GM21737 (cell line): ENCODE results near the gene MRPS27.

ENCODE experiments used
- ATAC-seq: cut with Tn5 transposase; IDR thresholded peaks from one replicate; pipeline ENCODE4 v1.9.1; 2021; ENCODE audit warnings: mild to moderate bottlenecking, moderate library complexity; ENCODE audit not compliant: unreplicated experiment

The MRPS27 gene

DNA sequence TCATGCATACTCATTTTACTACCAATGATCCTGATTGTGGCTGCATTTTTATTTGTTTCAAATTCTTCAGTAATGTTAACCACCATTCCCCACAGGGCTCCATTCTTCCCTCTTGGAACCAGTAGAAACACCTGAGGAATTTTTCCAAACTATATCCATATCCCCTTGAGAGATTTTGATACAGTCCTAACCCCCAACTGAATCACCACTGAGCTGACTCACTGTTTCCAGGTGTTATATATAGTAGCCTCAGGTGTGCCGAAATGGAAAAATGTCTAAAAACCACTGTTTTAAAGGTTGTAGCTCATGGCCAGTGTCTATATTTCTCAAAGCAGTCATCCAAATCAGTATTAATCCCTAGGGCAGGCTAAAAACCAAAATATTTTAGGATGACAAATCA, 85.2 kb downstream of the MRPS27 start:
- ATAC-seq, result no peak

DNA sequence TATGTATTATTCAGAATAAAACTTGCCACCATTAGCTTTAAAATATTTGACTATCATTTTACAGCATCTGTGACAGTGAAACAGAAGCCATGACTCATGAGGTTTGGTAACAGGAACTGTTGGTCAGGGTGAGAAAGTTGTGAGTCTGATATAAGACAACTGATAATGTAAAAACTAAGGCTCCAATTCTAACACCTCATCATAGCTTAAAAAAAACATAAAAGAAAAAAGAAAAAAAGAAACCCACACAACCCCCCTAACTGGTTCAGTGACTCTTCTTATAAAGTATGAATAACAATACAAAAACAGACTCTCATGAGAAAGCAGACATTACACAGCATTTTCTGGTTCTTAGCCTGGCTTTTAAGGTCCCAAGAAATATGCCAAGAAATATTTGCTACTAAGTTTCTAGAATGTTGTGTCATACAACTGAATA, 85.8 kb downstream of the MRPS27 start:
- peak; percentile 89 for ATAC-seq

DNA sequence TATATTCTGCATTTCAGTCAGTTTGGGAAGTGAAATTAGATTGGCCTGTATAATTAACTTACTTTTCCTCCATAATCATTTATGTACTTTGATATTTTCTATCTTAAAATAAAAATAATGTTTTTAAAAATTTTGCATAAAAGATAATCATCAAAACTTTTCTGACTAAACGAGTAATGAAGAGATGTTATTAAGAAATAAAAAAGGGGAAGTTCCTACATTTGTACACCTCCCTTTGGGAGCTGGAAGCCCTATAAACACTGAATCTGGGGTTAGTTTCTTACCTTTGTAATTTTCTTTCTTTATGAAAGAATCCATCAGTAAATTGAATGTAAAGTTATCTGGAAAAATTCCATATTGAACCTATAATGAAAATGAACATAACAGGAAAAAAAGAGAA, 86.2 kb downstream of the MRPS27 start:
- ATAC-seq, result no peak

DNA sequence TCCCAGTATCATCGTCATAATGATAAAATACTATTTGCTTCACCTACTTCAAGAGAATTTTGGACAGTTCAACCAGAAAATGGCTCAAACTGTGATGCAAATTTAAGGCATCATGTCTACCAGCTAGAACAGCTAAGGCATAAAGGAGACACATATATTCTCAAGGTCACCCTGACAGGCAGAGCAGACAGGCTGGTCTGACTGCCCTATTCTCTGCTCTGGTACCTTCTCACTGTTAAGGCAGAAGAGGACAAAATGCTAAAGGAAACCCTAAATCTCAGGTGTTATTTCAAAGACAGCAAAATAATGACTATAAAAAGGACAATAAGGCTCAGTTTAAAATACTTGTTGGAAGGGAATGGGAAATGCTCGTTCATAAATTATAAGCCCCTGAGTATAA, 87.2 kb downstream of the MRPS27 start:
- ATAC-seq, result no peak

DNA sequence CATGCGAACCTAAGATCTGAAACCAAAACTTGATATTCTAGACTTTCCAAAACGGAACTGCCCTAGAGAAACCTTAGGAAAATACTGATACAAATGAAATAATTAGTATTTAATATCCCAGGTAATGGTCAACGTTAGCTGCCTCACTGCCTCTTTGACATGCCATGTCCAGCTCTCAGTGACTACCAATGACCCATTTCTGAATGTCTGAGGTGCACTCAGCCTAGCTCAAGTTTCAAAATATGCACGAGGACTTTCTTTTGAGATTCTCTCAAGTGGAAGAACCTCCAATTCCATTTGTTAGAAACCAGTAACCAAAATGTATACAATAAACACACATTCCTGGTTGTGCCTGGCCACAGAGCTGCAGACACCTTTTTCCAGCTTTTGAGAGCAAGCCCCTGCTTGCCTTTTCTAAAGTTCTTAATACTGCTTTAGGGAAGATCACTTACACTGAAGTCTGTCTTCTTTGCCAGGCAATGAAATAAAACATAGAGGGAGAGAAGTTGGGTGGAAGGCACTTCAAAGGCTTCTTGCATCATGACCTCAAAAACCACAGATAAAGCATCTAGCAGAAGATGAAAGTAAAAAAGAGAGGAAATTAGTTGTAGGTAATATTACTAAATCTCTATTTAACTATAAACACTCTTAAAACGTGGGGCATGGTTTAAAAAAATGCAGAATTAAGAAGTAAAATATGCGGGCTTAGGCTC, 87.9 kb downstream of the MRPS27 start:
- ATAC-seq, result no peak

DNA sequence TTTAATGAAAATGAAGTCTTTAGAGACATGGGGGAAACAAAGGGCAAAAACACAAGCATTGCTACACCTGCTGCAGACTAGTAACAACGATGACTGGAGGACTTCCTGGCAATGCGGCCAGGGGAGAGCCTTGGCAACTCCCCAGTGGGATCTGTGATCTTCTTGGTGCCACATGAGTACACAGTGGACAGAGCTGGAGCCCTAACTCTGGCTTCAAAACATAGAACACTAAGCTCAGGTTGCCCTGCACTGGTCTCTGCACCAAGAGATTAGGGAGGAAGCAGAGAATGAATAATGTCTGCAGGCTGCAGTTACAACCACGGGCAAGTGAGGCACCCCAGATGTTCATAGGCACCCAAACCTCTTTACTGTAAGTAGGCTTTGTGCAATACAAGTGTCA, 91.1 kb downstream of the MRPS27 start:
- ATAC-seq, result no peak

DNA sequence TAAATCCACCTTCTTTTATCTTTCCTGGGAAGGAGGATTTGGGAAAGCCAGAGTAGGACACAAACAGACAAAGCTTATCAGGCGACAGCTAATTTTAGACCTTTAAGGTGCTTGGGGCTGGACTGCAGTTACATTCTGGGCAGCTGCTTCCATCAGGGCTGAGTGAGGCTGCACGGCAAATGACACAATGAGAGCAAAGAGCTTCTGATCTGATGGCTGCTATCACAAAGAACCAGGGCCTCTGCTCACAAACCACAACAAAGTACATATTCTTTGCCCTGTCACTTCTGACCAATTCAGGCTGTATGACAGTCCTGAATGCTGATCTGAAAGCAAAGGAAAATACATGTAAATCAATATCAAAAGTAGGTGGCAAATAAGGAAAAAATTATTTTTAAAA, 93.1 kb downstream of the MRPS27 start:
- ATAC-seq, result no peak

DNA sequence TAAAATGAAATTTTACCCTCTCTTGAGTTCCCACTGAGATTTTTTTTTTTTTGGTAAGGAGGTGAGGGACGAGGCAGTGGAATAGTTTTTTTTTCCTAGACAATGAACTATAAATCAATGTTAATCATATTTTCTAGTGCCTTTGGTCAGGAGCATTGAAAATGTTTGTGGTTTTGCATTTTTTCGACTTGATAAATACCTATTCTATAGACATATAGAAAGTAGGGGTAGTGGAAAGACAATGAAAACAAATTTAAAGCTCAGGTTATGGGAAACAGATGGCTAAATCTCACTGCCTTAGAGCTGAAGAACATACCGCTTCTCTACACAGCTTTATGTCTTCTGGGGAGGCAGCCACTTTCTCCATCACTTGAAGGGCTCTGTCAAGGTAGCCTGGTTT, 94.3 kb downstream of the MRPS27 start:
- ATAC-seq, result no peak

DNA sequence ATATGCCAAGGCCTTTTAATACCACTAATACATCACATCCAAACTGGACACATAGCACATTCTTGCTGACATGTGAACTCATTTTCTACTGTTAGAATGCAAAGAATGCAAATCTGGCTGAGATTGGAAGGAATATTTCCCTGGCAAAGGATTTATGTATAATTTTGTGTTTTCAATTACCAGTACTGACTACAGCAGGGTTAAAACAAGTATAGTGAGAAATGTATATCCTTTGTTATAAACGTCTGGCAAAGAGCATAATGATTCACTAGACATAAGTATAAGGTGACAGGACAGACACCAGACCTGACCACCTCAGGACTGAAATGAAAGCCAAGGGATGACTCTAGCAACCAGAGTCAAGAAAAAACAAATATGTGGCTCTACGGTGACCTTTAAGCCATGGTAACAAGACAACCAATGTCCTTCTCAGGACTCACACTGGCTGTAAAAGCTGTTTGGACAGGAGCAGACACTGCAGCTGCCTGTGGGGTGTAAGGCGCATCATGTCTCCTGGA, 95.0 kb downstream of the MRPS27 start:
- ATAC-seq, result no peak

DNA sequence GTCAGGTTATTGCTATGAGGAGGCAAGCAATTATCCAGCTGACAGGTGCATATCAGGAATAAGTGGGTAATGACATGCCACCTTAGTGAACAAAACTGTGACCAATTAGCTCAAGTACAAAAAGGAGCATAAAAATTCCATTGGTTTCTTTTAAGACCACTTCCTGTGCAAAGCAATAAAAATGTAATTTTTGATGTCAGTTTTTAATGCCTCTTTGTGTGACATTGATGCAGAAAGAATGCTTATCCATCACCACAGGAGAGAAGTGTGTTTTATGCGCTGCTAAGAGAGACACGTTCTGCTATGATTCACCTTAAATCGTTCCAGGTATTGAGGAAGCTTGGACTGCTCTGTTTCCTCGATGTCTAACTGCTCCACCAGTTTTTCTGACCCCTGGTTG, 96.7 kb downstream of the MRPS27 start:
- no peak for ATAC-seq

DNA sequence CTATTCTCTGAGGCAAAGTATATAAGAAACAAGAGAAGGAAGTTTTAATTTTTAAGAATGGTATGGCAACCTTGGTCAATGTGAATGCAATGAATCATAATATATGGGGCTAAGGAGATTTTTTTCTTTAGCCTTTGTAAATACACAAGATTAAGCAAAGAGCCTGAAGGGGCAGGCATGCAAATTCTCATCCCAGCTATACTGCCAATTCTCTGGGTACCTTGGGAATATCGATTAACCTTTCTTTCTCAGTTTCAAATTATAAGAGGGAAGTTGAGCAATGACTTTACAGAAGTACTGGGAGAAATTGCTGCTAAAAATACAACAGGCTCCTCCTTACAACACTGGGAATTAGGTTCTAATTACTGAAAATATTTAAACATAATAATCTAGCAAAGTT, 97.5 kb downstream of the MRPS27 start:
- ATAC-seq, result no peak

DNA sequence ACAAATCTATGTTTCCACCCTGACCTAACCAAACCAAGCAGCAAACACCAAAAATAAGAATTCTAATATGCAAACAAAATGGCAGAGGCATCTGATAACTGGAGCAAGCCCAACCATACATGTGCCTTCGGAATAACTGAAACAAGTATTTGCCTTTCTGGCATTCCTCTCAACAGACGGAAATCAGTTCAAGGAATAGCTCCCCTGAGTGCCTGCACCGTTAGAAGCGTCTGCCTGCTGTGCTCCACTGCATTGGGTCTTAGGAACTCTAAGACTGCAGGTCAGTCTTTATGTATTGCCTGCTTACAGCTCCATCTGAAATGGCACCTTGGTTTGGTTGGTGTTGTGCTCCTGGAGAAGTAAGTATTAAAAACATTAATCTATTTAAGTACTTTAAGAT, 98.5 kb downstream of the MRPS27 start:
- ATAC-seq, result no peak

DNA sequence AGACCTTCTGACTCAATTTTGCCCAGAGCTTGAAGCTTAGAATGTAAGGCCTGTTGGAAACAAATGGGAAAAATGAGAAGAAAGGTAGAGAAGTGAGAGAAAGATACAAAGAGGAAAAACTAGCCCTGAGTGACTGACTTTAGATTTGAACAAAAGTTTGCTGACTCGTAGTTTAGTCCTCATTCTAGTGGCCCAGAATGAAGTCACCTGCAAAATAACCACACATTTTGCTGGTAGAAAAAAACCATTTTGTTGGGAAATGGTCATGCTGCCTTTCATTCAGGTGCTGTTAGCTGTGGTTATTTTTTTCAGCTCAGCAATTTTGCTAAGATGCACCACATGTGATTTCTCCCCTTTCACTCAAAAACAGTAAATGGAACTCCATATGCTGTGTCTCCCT, 98.9 kb downstream of the MRPS27 start:
- no peak for ATAC-seq

DNA sequence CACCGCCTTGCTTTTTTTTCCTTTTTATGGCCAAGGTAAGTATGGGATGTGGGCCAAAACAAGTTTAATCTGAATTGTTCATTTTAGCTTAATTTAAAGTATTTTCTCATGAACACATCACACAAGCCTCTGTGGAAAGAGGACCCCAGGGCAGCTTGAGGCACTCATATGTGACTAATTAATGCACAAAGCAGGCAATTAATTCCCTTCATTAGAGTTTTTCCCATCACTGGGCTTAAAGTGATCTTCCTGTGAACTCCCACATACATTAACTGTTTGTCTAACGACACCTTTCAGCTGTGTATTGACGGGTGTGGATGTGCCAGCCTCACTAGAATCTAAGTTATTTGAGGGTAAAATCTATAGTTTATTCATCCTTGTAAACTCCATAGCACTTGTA, 103.3 kb downstream of the MRPS27 start:
- no peak for ATAC-seq

DNA sequence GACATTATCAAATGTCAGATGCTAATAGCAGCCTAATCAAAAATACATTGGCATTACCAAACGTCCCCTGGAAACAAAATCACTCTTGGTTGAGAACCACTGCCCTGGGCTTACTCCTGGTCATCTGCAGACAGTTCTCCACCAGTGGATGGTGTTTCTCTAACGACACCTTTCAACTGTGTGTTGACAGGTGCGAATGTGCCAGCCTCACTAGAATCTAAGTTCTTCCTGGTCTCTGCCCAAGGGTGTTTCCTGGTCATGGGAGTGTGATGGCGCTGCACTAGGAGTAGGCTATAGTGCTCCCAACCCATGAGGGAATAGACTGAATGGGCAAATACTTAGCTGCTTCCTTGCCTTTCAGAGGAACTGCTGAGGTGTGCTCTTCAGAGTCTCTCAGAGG, 105.9 kb downstream of the MRPS27 start:
- ATAC-seq, result no peak

DNA sequence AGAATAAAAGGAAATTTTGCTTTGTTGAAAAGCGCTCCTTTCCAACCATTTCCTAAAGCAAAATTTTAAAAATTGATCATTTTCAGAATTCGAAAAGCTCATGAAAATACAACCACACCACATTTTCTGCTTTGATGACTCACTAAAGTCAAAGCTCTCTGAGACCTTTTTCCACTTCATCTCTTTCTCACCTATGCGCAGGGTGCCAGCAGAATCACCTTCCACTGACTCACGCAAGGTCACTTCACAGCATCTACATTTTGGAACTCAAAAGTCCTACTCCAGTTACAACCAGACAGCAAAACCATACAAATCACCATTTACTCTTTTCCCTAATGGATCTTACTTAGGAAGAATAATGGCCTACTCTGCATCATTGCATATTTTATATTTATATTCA, 106.6 kb downstream of the MRPS27 start:
- ATAC-seq, result no peak

DNA sequence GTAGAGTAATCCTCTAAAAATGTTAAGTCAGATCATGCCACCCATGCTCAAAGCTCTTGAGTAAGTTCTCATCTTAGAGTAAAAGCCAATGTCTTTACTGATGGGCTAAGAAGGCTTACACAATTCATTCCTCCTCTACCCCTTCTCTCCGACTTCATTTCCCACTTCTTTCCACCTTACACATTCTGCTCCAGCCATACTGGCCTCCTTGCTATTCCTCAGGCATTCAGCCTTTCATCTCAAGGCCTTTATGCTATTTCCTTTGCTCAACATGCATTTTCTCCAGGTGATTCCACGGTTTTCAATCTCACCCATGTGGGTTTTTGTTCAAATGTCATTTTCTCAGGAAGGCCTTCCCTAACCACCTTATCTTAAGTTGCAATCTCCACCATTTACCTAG, 107.9 kb downstream of the MRPS27 start:
- ATAC-seq, result no peak

DNA sequence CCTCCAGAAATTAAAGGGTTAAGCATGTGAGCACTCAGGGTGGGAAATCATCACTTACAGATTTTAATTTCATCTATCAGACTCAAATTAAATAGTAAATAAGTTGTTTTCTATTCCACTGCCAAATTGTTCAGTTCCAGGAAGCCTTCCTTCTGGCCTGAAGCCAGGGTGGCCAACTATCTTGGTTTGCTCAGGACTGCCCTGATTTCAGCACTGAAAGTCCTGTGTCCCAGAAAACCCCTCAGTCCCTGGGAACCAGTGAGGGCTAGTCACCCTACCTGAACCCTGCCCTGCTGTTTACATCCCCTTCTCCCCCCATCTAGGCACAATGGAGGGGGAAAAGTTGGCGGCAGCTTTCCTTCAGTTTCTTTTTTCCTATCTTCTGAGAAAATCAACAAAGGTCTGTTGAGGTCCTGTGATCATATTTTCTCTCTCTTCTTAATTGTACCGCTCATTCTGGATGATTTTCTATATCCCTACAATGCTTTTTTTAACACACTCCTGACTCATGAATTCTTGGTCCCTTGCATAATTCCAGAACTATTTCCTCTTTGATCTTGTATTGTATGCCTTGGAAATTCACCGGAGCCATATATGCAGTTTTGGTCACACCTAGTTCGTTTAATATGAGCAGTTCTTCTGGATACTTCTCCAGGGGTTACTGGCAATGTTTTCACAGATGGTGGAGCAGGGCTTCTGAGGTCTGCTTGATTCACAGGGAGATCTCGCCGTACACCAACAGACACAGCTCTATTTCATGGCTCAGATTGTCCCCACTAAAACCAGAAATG, 109.0 kb downstream of the MRPS27 start:
- no peak for ATAC-seq

DNA sequence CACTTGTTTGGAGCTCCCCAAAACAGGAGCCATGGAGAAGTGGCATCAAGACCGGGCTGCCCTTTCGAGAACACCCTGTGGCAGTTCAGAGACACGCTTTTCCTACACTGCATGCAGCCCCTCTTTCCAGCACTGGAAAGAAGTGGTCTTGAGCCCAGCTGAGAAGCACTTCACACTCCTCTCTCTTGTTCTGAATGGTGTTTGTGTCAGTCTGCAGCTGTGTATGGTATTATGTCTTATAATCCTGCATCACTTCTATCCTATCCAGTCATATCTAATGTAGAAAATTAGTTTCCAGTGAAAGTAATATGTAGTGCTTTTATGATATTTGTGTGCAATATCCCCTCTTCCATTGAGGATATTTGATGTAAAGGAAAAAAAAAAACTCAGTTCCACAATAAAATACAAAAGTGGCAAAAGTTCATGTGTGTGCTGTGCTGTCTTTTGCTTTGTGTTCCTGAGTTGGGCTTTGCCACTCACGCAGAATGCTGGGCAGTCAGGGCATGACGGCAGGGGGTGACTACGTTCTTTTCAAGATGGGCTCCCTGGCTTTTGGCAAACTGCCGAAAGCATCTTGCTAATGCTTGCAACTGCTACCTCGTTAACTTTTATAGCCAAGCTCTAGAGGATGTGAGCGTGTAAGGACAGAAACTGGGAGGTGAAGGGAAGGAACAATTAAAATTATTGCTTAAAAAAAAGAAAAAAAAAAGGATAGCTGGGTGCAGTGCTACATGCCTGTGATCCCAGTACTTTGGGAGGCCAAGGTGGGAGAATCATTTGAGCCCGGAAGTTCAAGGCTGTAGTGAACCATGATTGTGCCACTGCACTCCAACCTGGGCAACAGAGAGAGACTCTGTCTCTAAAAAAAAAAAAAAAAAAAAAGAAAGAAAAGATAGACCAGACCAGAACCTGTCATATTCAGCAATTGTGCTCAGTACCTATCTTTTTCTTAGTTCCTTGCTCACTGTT, 110.6 kb downstream of the MRPS27 start:
- ATAC-seq, result no peak

DNA sequence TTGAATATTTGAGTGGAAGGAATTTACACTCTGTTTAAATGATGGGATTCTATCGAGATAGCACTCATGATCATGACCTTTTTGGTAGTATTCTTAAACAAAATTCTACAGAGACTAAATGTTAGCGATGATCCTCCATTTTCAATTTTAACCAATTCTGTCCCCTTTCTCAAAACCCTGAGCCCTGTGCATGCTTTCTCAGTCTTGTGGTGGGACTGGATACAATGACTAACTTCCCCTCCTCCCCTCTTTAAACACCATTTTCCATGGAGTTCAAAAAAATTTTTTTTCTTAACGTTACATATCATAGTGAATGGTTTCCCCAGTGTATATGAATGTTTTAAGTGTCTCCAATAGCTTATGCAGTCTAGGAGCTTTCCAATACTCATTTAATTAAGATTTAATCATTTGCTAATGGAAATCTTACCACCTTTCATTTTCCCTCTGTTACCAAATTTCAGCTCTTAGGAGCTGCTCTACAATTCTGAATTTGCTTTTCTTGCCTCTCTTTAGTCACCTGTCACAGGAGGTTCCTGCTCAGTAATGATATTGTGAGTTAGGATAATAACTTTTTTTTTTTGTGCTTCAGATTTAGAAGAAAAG, 111.6 kb downstream of the MRPS27 start:
- no peak for ATAC-seq

DNA sequence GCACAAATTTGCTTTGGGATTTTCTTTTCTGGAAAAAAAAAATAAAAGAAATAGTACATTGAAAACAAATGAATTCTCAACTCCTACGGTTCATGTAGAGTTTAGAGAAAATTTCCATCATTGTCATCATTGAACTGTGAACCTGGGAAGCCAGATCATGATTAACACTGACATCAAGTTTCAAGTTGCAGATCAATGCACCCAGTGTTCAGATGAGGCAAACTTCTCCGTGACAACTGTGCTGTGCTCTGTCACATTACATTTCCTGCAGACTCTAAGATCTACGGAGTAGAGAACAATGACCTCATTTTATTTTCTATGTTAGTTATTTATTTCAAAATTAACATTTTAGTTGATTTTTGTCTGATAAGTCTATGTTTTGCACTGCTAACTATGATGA, 113.0 kb downstream of the MRPS27 start:
- ATAC-seq, result no peak
